Measurements from ENCODE around the gene STRADB. TPM values are rescaled to one million over a fixed set of nuclear protein-coding genes. Genes with fewer than 3 reads are reported as not detected.

Gene STRADB
- total and polyA plus RNA-seq, 2 of the 4 experiments (the other 2 are of a cell fraction): 14.9 to 31.5 TPM

- Histone ChIP-seq H3K36me3 (ENCODE audit: control insufficient read depth, insufficient read depth, low read length) (no peaks in the 10 kb centered on the region), H4K91ac (ENCODE audit: insufficient read depth, low read depth, low read length) (no peak overlapping the region), H4K20me1 (ENCODE audit: insufficient read depth, low read length) (peaks cover 4% of the 10 kb centered on the region), H3K4ac (ENCODE audit: low read depth, low read length) (no peak overlapping the region), H3K9me1 (ENCODE audit: insufficient read depth, low read length) (no peaks in the 10 kb centered on the region), H4K8ac (ENCODE audit: low read depth in 2 of 2, low read length in 2 of 2) (no peak overlapping the region), H3K14ac (replicated peaks; ENCODE audit: low read depth, low read length) (no peak overlapping the region), H3K4me1 (ENCODE audit: control insufficient read depth, insufficient read depth, low read length) (no peaks in the 10 kb centered on the region), H2BK20ac (ENCODE audit: low read depth, low read length) (no peak overlapping the region), H2BK15ac (ENCODE audit: low read depth, low read length) (no peak overlapping the region), H3K27me3 (ENCODE audit: control insufficient read depth, insufficient read depth, low read length) (no peaks in the 10 kb centered on the region), H2AFZ (replicated peaks; ENCODE audit: low read length, poor library complexity) (no peak overlapping the region), H2BK120ac (ENCODE audit: low read depth, low read length) (no peak overlapping the region), H2AK9ac (replicated peaks; ENCODE audit: low read depth, low read length, poor library complexity) (no peak overlapping the region), H3K56ac (ENCODE audit: extremely low read depth, insufficient read depth, low read length) (no peak overlapping the region), H3K4me3 (ENCODE audit: insufficient read depth, low read depth, low read length) (no peak overlapping the region), H2AK5ac (ENCODE audit: low read depth, low read length) (no peak overlapping the region), H3K23ac (ENCODE audit: low read depth, low read length) (no peak overlapping the region), H3K79me1 (ENCODE audit: low read depth in 1 of 2, low read length in 2 of 2) (peaks cover 26 to 46% of the 10 kb centered on the region in 2 experiments), H3K9ac (ENCODE audit: low read depth, low read length) (no peak overlapping the region), H3K4me2 (ENCODE audit: low read depth, low read length) (no peak overlapping the region), H3K18ac (ENCODE audit: low read depth, low read length) (no peak overlapping the region), H3K27ac (ENCODE audit: insufficient read depth, low read length) (no peak overlapping the region), H2BK5ac (ENCODE audit: low read depth, low read length, poor library complexity, severe bottlenecking) (no peak overlapping the region), H4K5ac (ENCODE audit: low read depth, low read length) (no peak overlapping the region), H3K9me3 (ENCODE audit: control insufficient read depth, insufficient read depth, low read length) (no peaks in the 10 kb centered on the region)
- POLR2A ChIA-PET (ENCODE audit: unreplicated experiment): interaction anchor here (0.9 kb wide), 1 partner anchor 10 kb away, joined by 4 read pairs; the partner anchor contains the start of genes STRADB and TRAK2
- CTCF ChIA-PET: no interaction called here
- 93% methylated on average over 6 of the region's 7 CpGs; no CpG with 5 or more reads in 1 of the 2 experiments for whole genome bisulfite sequencing, 2 experiments (ENCODE audit: extremely low coverage in 2 of 2, insufficient read length in 1 of 2)
- DNase-seq (no peak), ATAC-seq (ENCODE audit: low read depth) (no peak)
- intact Hi-C loops (cut with micrococcal nuclease) (no loop called here), dilution Hi-C loops (cut with HindIII; ENCODE audit: low sequenced_read_pairs, unreplicated experiment) (no loop called here), in situ Hi-C loops (cut with MboI; ENCODE audit: low sequenced_read_pairs) (no loop called here)
- no TSS peak for BruUV-seq (replicated peaks)
- TF ChIP-seq CEBPB (IDR thresholded peaks at IDR 0.05; ENCODE audit: low read depth, low read length): no peak
- no peak for TF ChIP-seq MAZ (IDR thresholded peaks at IDR 0.05; ENCODE audit: borderline replicate concordance, low read depth, low read length)
- no peak for TF ChIP-seq BHLHE40 (IDR thresholded peaks at IDR 0.05; ENCODE audit: low read depth, low read length)
- no peak for TF ChIP-seq SMC3 (IDR thresholded peaks at IDR 0.05; ENCODE audit: low read depth, low read length)
- TF ChIP-seq RFX5 (IDR thresholded peaks at IDR 0.05; ENCODE audit: low read depth, low read length): no peak
- TF ChIP-seq CTCF (conservative IDR thresholded peaks at IDR 0.05; ENCODE audit: low read depth, low read length): no peak
- no peak for TF ChIP-seq MAFK (IDR thresholded peaks at IDR 0.05; ENCODE audit: low read depth, low read length)
- no peak for TF ChIP-seq RCOR1 (IDR thresholded peaks at IDR 0.05; ENCODE audit: insufficient replicate concordance, low read length)
- no peak for TF ChIP-seq USF2 (IDR thresholded peaks at IDR 0.05; ENCODE audit: low read depth, low read length)
- TF ChIP-seq POLR2A (IDR thresholded peaks at IDR 0.05; ENCODE audit: low read depth, low read length): no peak
Measured at GRCh38 chr2:201441409-201441808, 10.1 kb upstream of the STRADB start.
